IMR-90 (cell line): Measurements from ENCODE around the gene KDELR1. TPM values are rescaled to one million over a fixed set of nuclear protein-coding genes. Genes with fewer than 3 reads are reported as not detected.

ENCODE experiments used
- ATAC-seq: fragments of 200-7000 bp; cut with Tn5 transposase; 2 replicates; pipeline ENCODE4 v1.9.1; 2020; ENCODE audit warnings: low read depth, mild to moderate bottlenecking, moderate library complexity
- BruUV-seq: library from RNA; stranded (reverse); fragments of 400-500 nt; replicated peaks from 2 replicates; lab custom pipeline; 2021; lab: Mats Ljungman, UMichigan
- CTCF ChIA-PET: fragments of 300-600 bp; formaldehyde crosslinking; extraction: SDS; loops from one replicate; lab custom pipeline; 2021; ENCODE audit warnings: antibody characterized with exemption; lab: Yijun Ruan, JAX
- POLR2A ChIA-PET: fragments of 300-600 bp; sonication (Branson Sonifier 250); formaldehyde crosslinking; loops from one replicate; lab custom pipeline; 2022; ENCODE audit warnings: antibody characterized with exemption; ENCODE audit not compliant: unreplicated experiment; lab: Charles Lee
- DNase-seq: peaks from one replicate; pipeline ENCODE4 v3.0.0; 2013
- H2AFZ ChIP-seq: replicated peaks from 2 replicates; pipeline ENCODE3; 2013; ENCODE audit warnings: low read length, mild to moderate bottlenecking; ENCODE audit not compliant: poor library complexity
- H2AK5ac ChIP-seq: 2 replicates; pipeline ENCODE4 v1.6.1; 2013; ENCODE audit warnings: low read depth, low read length, inconsistent platforms
- H2AK9ac ChIP-seq: replicated peaks from 2 replicates; pipeline ENCODE3; 2013; ENCODE audit warnings: mild to moderate bottlenecking, low read depth, low read length, moderate library complexity; ENCODE audit not compliant: poor library complexity
- H2BK120ac ChIP-seq: 2 replicates; pipeline ENCODE4 v1.6.1; 2013; ENCODE audit warnings: low read depth, low read length, inconsistent platforms
- H2BK15ac ChIP-seq: 3 replicates; pipeline ENCODE4 v1.6.1; 2013; ENCODE audit warnings: low read depth, low read length, inconsistent platforms
- H2BK20ac ChIP-seq: 2 replicates; pipeline ENCODE4 v1.6.1; 2013; ENCODE audit warnings: low read depth, mild to moderate bottlenecking, inconsistent platforms, low read length, moderate library complexity
- H2BK5ac ChIP-seq: 2 replicates; pipeline ENCODE4 v1.6.1; 2013; ENCODE audit warnings: mild to moderate bottlenecking, low read depth, low read length, inconsistent platforms; ENCODE audit not compliant: poor library complexity, severe bottlenecking
- H3K14ac ChIP-seq: replicated peaks from 2 replicates; pipeline ENCODE4 v1.6.1; 2013; ENCODE audit warnings: low read depth, low read length, inconsistent platforms
- H3K18ac ChIP-seq: 2 replicates; pipeline ENCODE4 v1.6.1; 2013; ENCODE audit warnings: low read depth, low read length, control low read depth
- H3K23ac ChIP-seq: 2 replicates; pipeline ENCODE4 v1.6.1; 2013; ENCODE audit warnings: low read depth, low read length, inconsistent platforms
- H3K27ac ChIP-seq: 2 replicates; pipeline ENCODE4 v1.5.1; 2013; ENCODE audit warnings: mild to moderate bottlenecking, control low read depth, low read length; ENCODE audit not compliant: insufficient read depth
- H3K27me3 ChIP-seq: 2 replicates; pipeline ENCODE4 v1.6.1; 2013; ENCODE audit warnings: low read length; ENCODE audit not compliant: control insufficient read depth, insufficient read depth
- H3K36me3 ChIP-seq: 2 replicates; pipeline ENCODE4 v1.6.1; 2013; ENCODE audit warnings: low read length, mixed read lengths; ENCODE audit not compliant: control insufficient read depth, insufficient read depth
- H3K4ac ChIP-seq: 2 replicates; pipeline ENCODE4 v1.6.1; 2013; ENCODE audit warnings: low read depth, low read length, inconsistent platforms
- H3K4me1 ChIP-seq: 2 replicates; pipeline ENCODE4 v1.6.1; 2013; ENCODE audit warnings: low read length, mixed read lengths; ENCODE audit not compliant: control insufficient read depth, insufficient read depth
- H3K4me2 ChIP-seq: 2 replicates; pipeline ENCODE4 v1.6.1; 2013; ENCODE audit warnings: low read depth, mild to moderate bottlenecking, control low read depth, low read length, moderate library complexity
- H3K4me3 ChIP-seq: 2 replicates; pipeline ENCODE4 v1.5.1; 2013; ENCODE audit warnings: low read depth, mild to moderate bottlenecking, control low read depth, low read length, moderate library complexity; ENCODE audit not compliant: insufficient read depth
- H3K56ac ChIP-seq: 2 replicates; pipeline ENCODE4 v1.6.1; 2013; ENCODE audit warnings: low read length, inconsistent platforms; ENCODE audit not compliant: insufficient read depth; ENCODE audit errors: extremely low read depth
- H3K79me1 ChIP-seq, 2 experiments: 2 replicates each; pipeline ENCODE4 v1.6.1; 2013; ENCODE audit warnings: low read length in 2 of 2, inconsistent platforms in 1 of 2, low read depth in 1 of 2
- H3K9ac ChIP-seq: 2 replicates; pipeline ENCODE4 v1.6.1; 2013; ENCODE audit warnings: low read depth, low read length, control low read depth
- H3K9me1 ChIP-seq: 2 replicates; pipeline ENCODE4 v1.6.1; 2013; ENCODE audit warnings: low read length, inconsistent platforms; ENCODE audit not compliant: insufficient read depth
- H3K9me3 ChIP-seq: 2 replicates; pipeline ENCODE4 v1.6.1; 2013; ENCODE audit warnings: low read length; ENCODE audit not compliant: control insufficient read depth, insufficient read depth
- H4K20me1 ChIP-seq: 2 replicates; pipeline ENCODE4 v1.6.1; 2013; ENCODE audit warnings: low read length, inconsistent platforms; ENCODE audit not compliant: insufficient read depth
- H4K5ac ChIP-seq: 2 replicates; pipeline ENCODE4 v1.6.1; 2013; ENCODE audit warnings: mild to moderate bottlenecking, low read depth, low read length, control low read depth
- H4K8ac ChIP-seq, 2 experiments: 2 replicates each; pipeline ENCODE4 v1.6.1; 2013; ENCODE audit warnings: low read depth in 2 of 2, low read length in 2 of 2, control low read depth in 1 of 2, inconsistent platforms in 1 of 2
- H4K91ac ChIP-seq: 2 replicates; pipeline ENCODE4 v1.6.1; 2013; ENCODE audit warnings: low read depth, low read length, inconsistent platforms; ENCODE audit not compliant: insufficient read depth
- BHLHE40 ChIP-seq: fragments of 150-350 bp; IDR thresholded peaks from 2 replicates; pipeline ENCODE4 v1.6.1; 2016; ENCODE audit warnings: mild to moderate bottlenecking, low read depth, low read length
- CEBPB ChIP-seq: IDR thresholded peaks from 2 replicates; pipeline ENCODE4 v1.6.1; 2012; ENCODE audit warnings: low read depth, low read length, improper control_type of control experiment
- NFE2L2 ChIP-seq: fragments of 150-350 bp; IDR thresholded peaks from 2 replicates; pipeline ENCODE4 v1.6.1; 2016; ENCODE audit warnings: low read depth, mild to moderate bottlenecking, low read length
- POLR2A ChIP-seq: IDR thresholded peaks from 2 replicates; pipeline ENCODE4 v1.6.1; 2012; ENCODE audit warnings: mild to moderate bottlenecking, low read depth, low read length
- RFX5 ChIP-seq: IDR thresholded peaks from 2 replicates; pipeline ENCODE4 v1.8.0; 2012; ENCODE audit warnings: low read depth, mild to moderate bottlenecking, low read length, moderate library complexity
- USF2 ChIP-seq: fragments of 150-350 bp; IDR thresholded peaks from 2 replicates; pipeline ENCODE4 v1.6.1; 2017; ENCODE audit warnings: mild to moderate bottlenecking, antibody characterized with exemption, low read length, low read depth
- WGBS, 2 experiments: methylation state at CpG; one replicate each; pipeline versions ENCODE4 v1.1.5 to v1.1.7; 2013; ENCODE audit warnings: missing lambda C conversion rate in 2 of 2; ENCODE audit not compliant: insufficient read length in 1 of 2; ENCODE audit errors: extremely low coverage in 2 of 2; 5-methylcytosine and 5-hydroxymethylcytosine counted together
- dilution Hi-C: fragments of 300-500 bp; cut with HindIII; formaldehyde crosslinking; loops from one replicate; pipeline ENCODE4 v1.14.3; 2018; ENCODE audit warnings: low sequenced_read_pairs; ENCODE audit not compliant: unreplicated experiment
- in situ Hi-C: fragments of 300-500 bp; cut with MboI; formaldehyde crosslinking; loops from 3 replicates; pipeline ENCODE4 v1.14.3; 2019; ENCODE audit warnings: low sequenced_read_pairs, inconsistent platforms, mixed read lengths
- intact Hi-C: fragments of 100-400 bp; cut with micrococcal nuclease; formaldehyde crosslinking; loops from 2 replicates; pipeline ENCODE4 v1.10.0; 2022
- polyA plus RNA-seq, 3 experiments: library from polyadenylated mRNA; depleted of rRNA; stranded (reverse); fragments of >200 nt; gene quantifications; 2 replicates each; pipeline ENCODE4 v1.2.3, GENCODE V29; 2012; ENCODE audit warnings: low replicate concordance in 1 of 3
- total RNA-seq: library from RNA; depleted of rRNA; stranded (reverse); fragments of >200 nt; gene quantifications from 2 replicates; pipeline ENCODE4 v1.2.3, GENCODE V29; 2012

KDELR1 gene
- total and polyA plus RNA-seq, 2 of the 4 experiments (the other 2 are of a cell fraction): 58.8 to 180 TPM

- dilution Hi-C loops (no loop called here), intact Hi-C loops (no loop called here), in situ Hi-C loops (no loop called here)
- 2% methylated on average over 10 of the region's 26 CpGs; no CpG with 5 or more reads in 1 of the 2 experiments for WGBS, 2 experiments
- H3K9ac ChIP-seq: peak overlapping the region; percentile 67
- peak overlapping the region; percentile 88; the same call in 1 of the 2 replicates for H4K91ac ChIP-seq
- no TSS peak for BruUV-seq
- H3K14ac ChIP-seq: peak overlapping the region; percentile 95; the same call in 1 of the 2 replicates
- peak; percentile 91 for DNase-seq
- peak overlapping the region; percentile 79 for H3K4me2 ChIP-seq
- peak overlapping the region; percentile 97 for H2AFZ ChIP-seq
- no peak overlapping the region for H3K18ac ChIP-seq
- peak overlapping the region; percentile 96 for H2AK9ac ChIP-seq
- H2BK5ac ChIP-seq: peak overlapping the region; percentile 69
- H3K56ac ChIP-seq: peak overlapping the region; percentile 77; the same call in 1 of the 2 replicates
- ChIA-PET CTCF (interaction anchor here (0.6 to 1.1 kb wide), 2 partner anchors 29 to 169 kb away, joined by 3 read pairs; no protein-coding TSS in a partner anchor), POLR2A (no interaction called here)
- H2AK5ac ChIP-seq: peak overlapping the region; percentile 19; the same call in 1 of the 2 replicates
- no peaks in the 10 kb centered on the region for H3K4me1 ChIP-seq
- H3K4ac ChIP-seq: peak overlapping the region; percentile 89
- no peaks in the 10 kb centered on the region for H3K9me3 ChIP-seq
- peak overlapping the region; percentile 45 for H3K23ac ChIP-seq
- peak; percentile 85 for ATAC-seq
- peak overlapping the region; percentile 64 for H3K27ac ChIP-seq
- no peaks in the 10 kb centered on the region for H3K36me3 ChIP-seq
- H3K9me1 ChIP-seq: no peaks in the 10 kb centered on the region; the same call in 1 of the 2 replicates
- H2BK15ac ChIP-seq: no peak overlapping the region
- H4K5ac ChIP-seq: peak overlapping the region; percentile 76
- no peak overlapping the region for H2BK120ac ChIP-seq
- peaks cover 0 to 7% of the 10 kb centered on the region in 2 experiments; a peak in 1 of 4 replicates for H3K79me1 ChIP-seq
- H4K8ac ChIP-seq: peak overlapping the region; percentile 95 to 99
- H2BK20ac ChIP-seq: no peak overlapping the region
- no peaks in the 10 kb centered on the region for H3K27me3 ChIP-seq
- H3K4me3 ChIP-seq: peak overlapping the region; percentile 42
- TF ChIP-seq NFE2L2 (no peak), POLR2A (no peak), USF2 (no peak), RFX5 (no peak), BHLHE40 (no peak), CEBPB (no peak)
- no peaks in the 10 kb centered on the region for H4K20me1 ChIP-seq
Observed at GRCh38 chr19:48362716-48363499, 28.4 kb downstream of the KDELR1 start.
